Cardiac fibroblast (primary cell): ENCODE results near the gene LAD1.

Source experiments
- DNase-seq, 2 donors: peaks; one replicate each; pipeline versions ENCODE4 v3.0.0 to v3.0.0-alpha.2; 2010; ENCODE audit warnings: low read depth in 2 of 2
- H3K4me3 ChIP-seq, 2 donors: replicated peaks in 1 of 2; 1 replicate in 1 of 2; 2 replicates in 1 of 2; pipeline ENCODE4 v1.5.1; 2011; ENCODE audit warnings: low read depth in 2 of 2, low read length in 2 of 2, mild to moderate bottlenecking in 2 of 2, moderate library complexity in 1 of 2
- TF ChIP-seq, protein P1 (sequence below): IDR thresholded peaks from one replicate; pipeline ENCODE4 v1.5.1; 2011; ENCODE audit warnings: low read depth, mild to moderate bottlenecking, low read length, inconsistent platforms

Gene LAD1

GRCh38 chr1:201408834-201409200 is 9.7 kb upstream of the LAD1 start:
- H3K4me3 ChIP-seq = no peak overlapping the region
- TF ChIP-seq, protein P1, sequence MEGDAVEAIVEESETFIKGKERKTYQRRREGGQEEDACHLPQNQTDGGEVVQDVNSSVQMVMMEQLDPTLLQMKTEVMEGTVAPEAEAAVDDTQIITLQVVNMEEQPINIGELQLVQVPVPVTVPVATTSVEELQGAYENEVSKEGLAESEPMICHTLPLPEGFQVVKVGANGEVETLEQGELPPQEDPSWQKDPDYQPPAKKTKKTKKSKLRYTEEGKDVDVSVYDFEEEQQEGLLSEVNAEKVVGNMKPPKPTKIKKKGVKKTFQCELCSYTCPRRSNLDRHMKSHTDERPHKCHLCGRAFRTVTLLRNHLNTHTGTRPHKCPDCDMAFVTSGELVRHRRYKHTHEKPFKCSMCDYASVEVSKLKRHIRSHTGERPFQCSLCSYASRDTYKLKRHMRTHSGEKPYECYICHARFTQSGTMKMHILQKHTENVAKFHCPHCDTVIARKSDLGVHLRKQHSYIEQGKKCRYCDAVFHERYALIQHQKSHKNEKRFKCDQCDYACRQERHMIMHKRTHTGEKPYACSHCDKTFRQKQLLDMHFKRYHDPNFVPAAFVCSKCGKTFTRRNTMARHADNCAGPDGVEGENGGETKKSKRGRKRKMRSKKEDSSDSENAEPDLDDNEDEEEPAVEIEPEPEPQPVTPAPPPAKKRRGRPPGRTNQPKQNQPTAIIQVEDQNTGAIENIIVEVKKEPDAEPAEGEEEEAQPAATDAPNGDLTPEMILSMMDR = no peak
- no peak for DNase-seq

DNA sequence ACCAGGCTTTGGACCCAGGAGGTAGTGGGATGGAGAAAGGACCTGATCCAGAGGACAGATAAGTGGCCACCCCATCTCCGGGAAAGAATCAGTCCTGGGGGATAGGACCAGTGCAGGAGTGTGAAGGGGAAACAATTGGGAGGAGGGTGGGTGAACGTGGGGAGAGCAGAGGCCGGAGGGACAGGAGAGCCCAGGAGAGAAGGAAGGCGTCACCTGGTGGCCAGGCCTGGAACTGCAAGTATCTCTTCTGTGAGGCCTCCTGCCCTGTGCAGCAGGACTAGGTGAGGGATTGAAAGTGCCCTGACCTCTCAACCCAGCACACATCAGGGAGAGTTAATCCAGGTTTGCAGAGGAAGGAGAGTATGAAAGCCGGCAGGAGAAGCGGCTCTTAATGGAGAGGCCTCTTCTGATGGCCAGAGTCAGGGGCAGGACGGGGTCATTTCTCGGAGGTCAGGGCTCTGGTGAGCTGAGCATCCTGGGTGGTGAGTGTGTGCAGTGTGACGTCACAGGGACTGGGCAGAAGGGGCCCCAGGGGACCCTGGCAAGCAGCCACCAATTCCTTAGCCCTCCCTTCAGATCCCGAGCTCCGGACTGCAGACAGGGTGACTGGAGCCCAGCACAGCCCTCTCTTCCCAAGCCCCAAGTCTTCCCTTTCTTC is 9.2 kb upstream of the LAD1 start:
- peak; percentile 77 for DNase-seq
- TF ChIP-seq, protein P1 = peak; percentile 96
- no peak overlapping the region for H3K4me3 ChIP-seq

GRCh38 chr1:201406831-201407406 is 7.8 kb upstream of the LAD1 start:
- no peak overlapping the region for H3K4me3 ChIP-seq
- no peak for DNase-seq
- TF ChIP-seq, protein P1 = no peak

- no peak for DNase-seq
- H3K4me3 ChIP-seq = no peak overlapping the region
- TF ChIP-seq, protein P1 = no peak
Measured at GRCh38 chr1:201405484-201405831, 6.3 kb upstream of the LAD1 start.

- no peak overlapping the region for H3K4me3 ChIP-seq
- no peak for DNase-seq
- TF ChIP-seq, protein P1 = no peak
Measured at GRCh38 chr1:201404722-201405483, 5.8 kb upstream of the LAD1 start.

- H3K4me3 ChIP-seq = no peak overlapping the region
- DNase-seq = no peak
- TF ChIP-seq, protein P1 = no peak
Measured at GRCh38 chr1:201404055-201404454, 4.9 kb upstream of the LAD1 start.
